ENCODE results near the gene DUSP2.

Gene DUSP2, protein sequence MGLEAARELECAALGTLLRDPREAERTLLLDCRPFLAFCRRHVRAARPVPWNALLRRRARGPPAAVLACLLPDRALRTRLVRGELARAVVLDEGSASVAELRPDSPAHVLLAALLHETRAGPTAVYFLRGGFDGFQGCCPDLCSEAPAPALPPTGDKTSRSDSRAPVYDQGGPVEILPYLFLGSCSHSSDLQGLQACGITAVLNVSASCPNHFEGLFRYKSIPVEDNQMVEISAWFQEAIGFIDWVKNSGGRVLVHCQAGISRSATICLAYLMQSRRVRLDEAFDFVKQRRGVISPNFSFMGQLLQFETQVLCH

DNA sequence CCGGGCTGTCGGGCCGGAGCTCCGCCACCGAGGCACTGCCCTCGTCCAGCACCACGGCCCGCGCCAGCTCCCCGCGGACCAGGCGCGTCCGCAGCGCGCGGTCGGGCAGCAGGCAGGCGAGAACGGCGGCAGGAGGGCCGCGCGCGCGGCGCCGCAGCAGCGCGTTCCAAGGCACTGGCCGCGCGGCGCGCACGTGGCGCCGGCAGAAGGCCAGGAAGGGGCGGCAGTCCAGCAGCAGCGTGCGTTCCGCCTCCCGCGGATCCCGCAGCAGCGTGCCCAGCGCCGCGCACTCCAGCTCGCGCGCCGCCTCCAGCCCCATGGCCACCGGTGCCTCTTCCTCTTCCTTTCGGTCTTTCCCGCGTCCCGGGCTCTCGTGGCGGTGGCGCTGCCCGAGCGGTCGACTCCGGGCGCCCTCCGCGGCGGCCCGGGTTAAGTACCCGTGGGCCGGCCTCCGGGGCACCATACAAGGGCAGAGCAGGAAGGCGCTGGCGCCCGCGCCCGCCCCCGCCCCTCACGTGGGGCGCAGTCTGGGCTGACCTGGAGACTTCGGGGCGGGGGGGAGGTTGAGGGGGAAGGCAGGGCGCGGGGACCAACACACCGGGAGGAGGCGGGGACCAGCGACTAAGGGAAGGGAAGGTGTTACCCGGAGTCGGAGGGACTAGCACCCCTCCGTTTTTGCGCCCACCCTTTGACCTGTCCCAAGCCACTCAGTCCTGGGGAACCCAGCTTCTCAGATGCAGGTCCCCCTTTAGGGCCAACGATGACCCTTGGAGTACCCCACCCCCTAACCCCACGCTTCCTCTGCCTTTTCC lies at the start of gene DUSP2:
TSS of gene DUSP2 (minus strand) at position 405 of the 812 bp plus-strand sequence. CDS start at position 319, 86 bp downstream.
- TF ChIP-seq, protein P1, sequence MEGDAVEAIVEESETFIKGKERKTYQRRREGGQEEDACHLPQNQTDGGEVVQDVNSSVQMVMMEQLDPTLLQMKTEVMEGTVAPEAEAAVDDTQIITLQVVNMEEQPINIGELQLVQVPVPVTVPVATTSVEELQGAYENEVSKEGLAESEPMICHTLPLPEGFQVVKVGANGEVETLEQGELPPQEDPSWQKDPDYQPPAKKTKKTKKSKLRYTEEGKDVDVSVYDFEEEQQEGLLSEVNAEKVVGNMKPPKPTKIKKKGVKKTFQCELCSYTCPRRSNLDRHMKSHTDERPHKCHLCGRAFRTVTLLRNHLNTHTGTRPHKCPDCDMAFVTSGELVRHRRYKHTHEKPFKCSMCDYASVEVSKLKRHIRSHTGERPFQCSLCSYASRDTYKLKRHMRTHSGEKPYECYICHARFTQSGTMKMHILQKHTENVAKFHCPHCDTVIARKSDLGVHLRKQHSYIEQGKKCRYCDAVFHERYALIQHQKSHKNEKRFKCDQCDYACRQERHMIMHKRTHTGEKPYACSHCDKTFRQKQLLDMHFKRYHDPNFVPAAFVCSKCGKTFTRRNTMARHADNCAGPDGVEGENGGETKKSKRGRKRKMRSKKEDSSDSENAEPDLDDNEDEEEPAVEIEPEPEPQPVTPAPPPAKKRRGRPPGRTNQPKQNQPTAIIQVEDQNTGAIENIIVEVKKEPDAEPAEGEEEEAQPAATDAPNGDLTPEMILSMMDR (IDR thresholded peaks at IDR 0.05; ENCODE audit: low read depth, low read length, missing control alignments) = no peak
- peak within 1 kb of the TSS; percentile 96 for H3K4me3 ChIP-seq (replicated peaks; ENCODE audit: low read depth, low read length)
- no peak for DNase-seq (ENCODE audit: extremely low read depth, low read depth)

DNA sequence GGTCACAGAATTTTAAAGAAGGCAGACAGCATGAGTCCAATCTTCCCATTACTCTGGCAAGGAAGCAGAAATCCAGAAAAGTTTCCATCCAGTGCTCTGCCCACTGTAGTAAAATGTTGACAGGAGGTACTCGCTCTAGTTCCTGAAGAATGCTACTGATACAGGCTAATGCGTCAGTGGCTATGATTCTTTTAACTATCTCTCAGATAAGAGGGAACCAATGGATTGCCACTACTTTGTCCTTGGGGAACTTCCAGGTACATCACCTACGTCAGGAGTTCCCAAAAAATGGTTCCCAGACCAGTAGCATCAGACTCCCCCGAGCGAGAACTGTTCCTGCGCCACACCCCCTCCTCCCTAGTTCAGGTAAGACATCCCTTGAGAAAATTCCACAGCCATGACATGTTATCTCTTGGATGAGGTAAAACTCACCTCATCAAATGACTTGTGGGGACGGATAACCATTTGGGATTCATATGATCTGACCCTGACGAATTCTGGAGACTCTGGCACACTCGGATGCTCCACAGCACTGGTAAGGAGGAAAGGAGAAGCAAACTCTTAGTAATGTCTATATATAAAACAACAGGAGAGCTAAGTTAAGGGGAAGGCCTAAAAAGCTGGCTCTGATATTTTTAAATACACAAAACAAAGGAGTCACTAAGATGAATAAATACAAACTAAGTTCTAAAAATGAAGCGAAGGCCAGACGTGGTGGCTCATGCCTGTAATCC lies 46.9 kb upstream of the DUSP2 start:
- TF ChIP-seq, protein P1 (IDR thresholded peaks at IDR 0.05; ENCODE audit: low read depth, low read length, missing control alignments) = no peak
- DNase-seq (ENCODE audit: extremely low read depth, low read depth) = no peak
- no peak overlapping the region for H3K4me3 ChIP-seq (replicated peaks; ENCODE audit: low read depth, low read length)

DNA sequence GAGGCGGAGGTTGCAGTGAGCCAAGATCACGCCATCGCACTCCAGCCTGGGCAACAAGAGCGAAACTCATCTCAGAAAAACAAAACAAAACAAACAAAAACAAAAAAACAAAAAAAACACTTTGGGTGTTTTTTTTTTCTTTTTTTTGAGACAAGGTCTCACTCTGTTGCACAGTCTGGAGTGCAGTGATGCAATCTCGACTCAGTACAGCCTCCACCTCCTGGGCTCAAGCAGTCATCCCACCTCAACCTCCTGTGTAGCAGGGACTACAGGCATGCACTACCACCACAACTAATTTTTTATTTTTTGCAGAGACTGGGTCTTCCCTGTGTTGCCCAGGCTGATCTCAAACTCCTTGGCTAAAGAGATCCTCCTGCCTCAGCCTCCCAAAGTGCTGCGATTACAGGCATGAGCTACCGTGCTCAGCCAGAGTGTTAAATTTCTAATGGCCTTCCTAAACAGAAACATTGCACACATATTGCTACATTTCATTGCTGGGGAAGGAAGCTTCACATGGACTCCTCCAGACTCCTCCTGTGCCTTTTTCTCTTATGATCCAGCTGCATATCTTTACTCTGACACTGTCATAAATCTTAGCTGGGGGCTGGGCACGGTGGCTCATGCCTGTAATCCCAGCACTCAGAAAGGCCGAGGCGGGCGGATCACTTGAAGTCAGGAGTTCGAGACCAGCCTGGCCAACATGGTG lies 43.7 kb upstream of the DUSP2 start:
- DNase-seq (ENCODE audit: extremely low read depth, low read depth) = no peak
- TF ChIP-seq, protein P1 (IDR thresholded peaks at IDR 0.05; ENCODE audit: low read depth, low read length, missing control alignments) = no peak
- no peak overlapping the region for H3K4me3 ChIP-seq (replicated peaks; ENCODE audit: low read depth, low read length)

DNA sequence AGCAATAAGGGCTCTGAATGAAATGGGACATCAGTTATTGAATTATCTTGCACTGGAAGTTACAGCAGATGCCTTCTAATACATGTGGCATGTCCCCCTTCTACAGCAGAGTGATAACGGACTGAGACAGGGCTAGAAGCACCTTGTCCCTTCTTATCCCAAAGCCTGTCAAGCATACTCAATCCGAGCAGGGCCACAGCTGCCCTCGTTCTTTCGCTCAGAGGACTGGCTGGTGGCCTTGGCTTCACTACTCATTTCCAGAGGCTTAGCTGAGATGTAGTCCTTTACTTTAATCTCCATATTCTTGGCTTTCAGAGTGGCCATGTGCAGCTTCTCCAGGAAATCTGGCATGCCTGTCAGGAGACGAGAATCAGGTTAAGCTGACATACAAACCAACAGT lies 41.3 kb upstream of the DUSP2 start:
- TF ChIP-seq, protein P1 (IDR thresholded peaks at IDR 0.05; ENCODE audit: low read depth, low read length, missing control alignments) = no peak
- no peak overlapping the region for H3K4me3 ChIP-seq (replicated peaks; ENCODE audit: low read depth, low read length)
- no peak for DNase-seq (ENCODE audit: extremely low read depth, low read depth)

DNA sequence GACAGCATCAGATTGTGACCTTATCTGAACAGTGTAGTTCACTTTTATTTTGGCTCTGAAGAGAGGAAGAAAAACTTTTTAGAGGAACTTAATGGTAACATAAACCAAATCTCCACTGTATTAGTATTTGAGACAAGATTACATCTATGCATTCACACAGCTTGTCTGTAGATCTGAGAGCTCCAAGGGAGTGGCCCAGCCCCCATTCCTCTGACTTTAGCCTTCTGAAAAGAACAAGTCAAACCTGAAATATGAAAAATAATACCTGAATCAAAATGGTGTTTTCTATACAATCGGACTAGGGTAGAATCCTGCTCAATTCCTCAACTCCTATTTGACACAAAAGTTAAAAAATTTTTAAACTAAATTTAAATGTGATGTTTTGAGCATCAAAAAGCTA lies 40.3 kb upstream of the DUSP2 start:
- TF ChIP-seq, protein P1 (IDR thresholded peaks at IDR 0.05; ENCODE audit: low read depth, low read length, missing control alignments) = no peak

DNA sequence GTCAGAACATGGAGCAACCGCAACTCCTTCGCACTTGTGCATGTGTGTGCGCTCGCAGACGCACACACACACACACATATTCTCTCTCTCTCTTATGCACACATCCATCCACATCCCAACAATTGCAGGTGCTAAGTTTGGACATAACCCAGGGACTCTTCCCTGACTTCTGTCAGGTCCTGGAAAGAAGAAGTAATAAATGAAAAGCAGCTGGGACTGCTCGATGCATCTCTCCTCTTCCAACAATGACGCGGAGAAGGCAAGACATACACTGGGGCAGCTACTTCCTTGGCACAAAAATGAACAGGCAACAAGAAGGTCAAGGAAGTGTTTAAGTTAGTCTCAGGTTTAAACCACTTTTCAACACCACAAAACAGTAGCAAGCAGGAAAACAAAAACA lies 39.7 kb upstream of the DUSP2 start:
- DNase-seq (ENCODE audit: extremely low read depth, low read depth) = no peak
- no peak overlapping the region for H3K4me3 ChIP-seq (replicated peaks; ENCODE audit: low read depth, low read length)
- TF ChIP-seq, protein P1 (IDR thresholded peaks at IDR 0.05; ENCODE audit: low read depth, low read length, missing control alignments) = no peak

More for the DNA sequence above, 40.3 kb upstream of the DUSP2 start:
- H3K4me3 ChIP-seq (replicated peaks; ENCODE audit: low read depth, low read length) = no peak overlapping the region
- DNase-seq (ENCODE audit: extremely low read depth, low read depth) = no peak

Data from HFF-Myc (cell line).